Parathyroid adenoma (tissue), 2 donors: Measurements from ENCODE around the gene SPATA32.
A peak's percentile ranks its signal among the peaks of the same experiment; 100 is the strongest.

ENCODE experiments used
- H2AFZ ChIP-seq: fragments of 300-600 bp; sonication (generic); one replicate; pipeline ENCODE4 v1.7.0; 2017; ENCODE audit warnings: antibody characterized with exemption, mild to moderate bottlenecking
- H3K27ac ChIP-seq: fragments of 300-600 bp; sonication (generic); one replicate; pipeline ENCODE4 v1.7.0; 2017
- H3K27me3 ChIP-seq: fragments of 300-600 bp; sonication (generic); one replicate; pipeline ENCODE4 v1.7.0; 2017; ENCODE audit warnings: low read length; ENCODE audit not compliant: control insufficient read depth, insufficient read depth
- H3K36me3 ChIP-seq: fragments of 300-600 bp; sonication (generic); one replicate; pipeline ENCODE4 v1.7.0; 2017; ENCODE audit warnings: low read length; ENCODE audit not compliant: control insufficient read depth, insufficient read depth
- H3K4me1 ChIP-seq: fragments of 300-600 bp; sonication (generic); one replicate; pipeline ENCODE4 v1.7.0; 2017; ENCODE audit warnings: control low read depth
- H3K4me2 ChIP-seq: fragments of 300-600 bp; sonication (generic); one replicate; pipeline ENCODE4 v1.7.0; 2017; ENCODE audit warnings: low read length
- H3K4me3 ChIP-seq: fragments of 300-600 bp; sonication (generic); one replicate; pipeline ENCODE4 v1.7.0; 2017; ENCODE audit warnings: low read depth, low read length
- H3K79me2 ChIP-seq: fragments of 300-600 bp; sonication (generic); one replicate; pipeline ENCODE4 v1.7.0; 2017; ENCODE audit warnings: control low read depth
- H3K9ac ChIP-seq: fragments of 300-600 bp; sonication (generic); one replicate; pipeline ENCODE4 v1.7.0; 2017; ENCODE audit warnings: mild to moderate bottlenecking
- H3K9me3 ChIP-seq: fragments of 300-600 bp; sonication (generic); one replicate; pipeline ENCODE4 v1.7.0; 2017; ENCODE audit warnings: low read length; ENCODE audit not compliant: control insufficient read depth
- TF ChIP-seq, protein P1 (sequence below): fragments of 300-600 bp; sonication (generic); IDR thresholded peaks from one replicate; pipeline ENCODE4 v1.7.0; 2017; ENCODE audit warnings: antibody characterized with exemption, mild to moderate bottlenecking
- donor health status: primary hyperparathyroidism.

Gene SPATA32

DNA sequence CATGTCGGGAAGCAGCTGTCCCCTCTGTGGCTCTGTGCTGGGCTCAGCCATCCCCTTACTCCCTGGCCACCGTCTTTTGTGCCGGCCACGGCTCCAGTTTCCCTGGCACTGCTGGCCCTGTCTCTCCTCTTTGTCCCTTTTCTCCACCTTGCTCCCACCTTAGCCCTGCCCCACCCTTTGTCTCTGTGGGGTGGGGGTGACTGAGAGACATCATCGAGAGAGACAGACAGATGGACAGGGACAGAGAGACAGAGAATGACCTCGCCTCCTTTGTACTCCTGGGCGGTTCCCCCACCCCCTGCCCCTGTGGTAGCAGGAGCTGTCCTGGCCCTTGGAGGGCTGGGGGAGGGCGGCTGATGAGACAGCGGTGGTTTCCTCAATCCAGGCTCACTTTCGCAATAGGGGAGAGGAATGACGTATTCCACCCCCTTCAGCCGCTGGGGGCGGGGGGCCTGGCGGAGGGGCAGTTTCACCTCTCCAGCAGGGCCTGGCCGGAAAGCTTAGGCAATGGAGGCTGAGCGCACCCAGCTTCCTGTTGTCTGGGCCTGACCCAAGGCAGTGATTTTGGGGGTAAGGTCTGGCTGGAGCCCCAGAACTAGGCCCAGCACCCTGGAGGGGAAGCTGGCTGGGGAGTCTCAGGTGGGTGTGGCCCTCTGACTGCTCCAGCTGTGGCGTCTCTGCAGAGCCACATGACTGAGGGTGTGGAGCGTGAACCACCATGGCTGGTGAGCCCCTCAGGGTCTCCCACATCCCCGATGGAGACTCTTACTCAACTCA, 32.9 kb downstream of the SPATA32 start:
- H3K9ac ChIP-seq: no peak overlapping the region

DNA sequence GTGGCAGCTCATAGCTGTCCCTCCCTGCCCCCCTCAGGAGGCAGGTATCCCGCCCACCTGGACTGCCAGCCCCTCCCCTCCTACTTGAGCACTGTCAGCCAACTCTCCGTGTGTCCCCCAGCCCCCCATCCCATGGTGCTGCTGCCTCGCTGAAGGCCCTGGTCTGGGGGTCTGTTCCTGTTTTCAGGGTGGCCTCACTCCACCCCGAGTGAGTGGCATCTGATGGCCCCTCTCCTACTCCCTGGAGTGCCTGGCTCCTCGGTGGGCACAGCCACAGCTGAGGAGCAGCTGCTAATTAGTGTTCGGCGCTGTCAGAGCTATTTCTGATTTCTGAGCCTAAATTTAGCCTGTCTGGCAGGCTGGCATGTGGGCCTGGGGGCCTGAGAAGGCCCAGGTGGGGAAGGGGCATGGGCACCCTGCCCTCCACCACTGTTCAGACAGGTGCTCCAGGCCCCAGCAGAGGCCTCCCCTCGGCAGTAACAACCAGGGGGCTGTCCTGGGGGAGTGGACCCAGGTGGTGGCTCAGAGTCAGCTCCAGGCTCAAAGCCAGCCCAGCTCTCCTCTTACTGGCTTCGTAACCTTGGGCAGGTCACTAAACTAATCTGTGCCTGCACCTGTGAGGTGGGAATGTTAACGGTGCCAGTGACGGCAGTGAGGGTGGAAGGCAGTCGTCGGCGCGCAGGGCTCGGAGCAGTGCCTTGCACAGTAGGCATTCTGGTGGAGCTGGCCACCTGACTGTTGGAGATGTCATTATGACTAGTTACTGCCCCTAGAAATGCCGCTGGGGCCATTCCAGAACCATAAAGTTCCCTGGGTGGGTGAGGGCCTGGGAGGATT, 33.8 kb downstream of the SPATA32 start:
- no peak overlapping the region for H3K4me3 ChIP-seq
- no peak overlapping the region for H3K9ac ChIP-seq
- H3K27ac ChIP-seq: peak overlapping the region; percentile 22
- TF ChIP-seq, protein P1, sequence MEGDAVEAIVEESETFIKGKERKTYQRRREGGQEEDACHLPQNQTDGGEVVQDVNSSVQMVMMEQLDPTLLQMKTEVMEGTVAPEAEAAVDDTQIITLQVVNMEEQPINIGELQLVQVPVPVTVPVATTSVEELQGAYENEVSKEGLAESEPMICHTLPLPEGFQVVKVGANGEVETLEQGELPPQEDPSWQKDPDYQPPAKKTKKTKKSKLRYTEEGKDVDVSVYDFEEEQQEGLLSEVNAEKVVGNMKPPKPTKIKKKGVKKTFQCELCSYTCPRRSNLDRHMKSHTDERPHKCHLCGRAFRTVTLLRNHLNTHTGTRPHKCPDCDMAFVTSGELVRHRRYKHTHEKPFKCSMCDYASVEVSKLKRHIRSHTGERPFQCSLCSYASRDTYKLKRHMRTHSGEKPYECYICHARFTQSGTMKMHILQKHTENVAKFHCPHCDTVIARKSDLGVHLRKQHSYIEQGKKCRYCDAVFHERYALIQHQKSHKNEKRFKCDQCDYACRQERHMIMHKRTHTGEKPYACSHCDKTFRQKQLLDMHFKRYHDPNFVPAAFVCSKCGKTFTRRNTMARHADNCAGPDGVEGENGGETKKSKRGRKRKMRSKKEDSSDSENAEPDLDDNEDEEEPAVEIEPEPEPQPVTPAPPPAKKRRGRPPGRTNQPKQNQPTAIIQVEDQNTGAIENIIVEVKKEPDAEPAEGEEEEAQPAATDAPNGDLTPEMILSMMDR: no peak
- H3K27me3 ChIP-seq: no peaks in the 10 kb centered on the region
- no peaks in the 10 kb centered on the region for H3K4me1 ChIP-seq
- H3K79me2 ChIP-seq: no peaks in the 10 kb centered on the region
- no peak overlapping the region for H3K4me2 ChIP-seq
- no peaks in the 10 kb centered on the region for H3K9me3 ChIP-seq
- H3K36me3 ChIP-seq: no peaks in the 10 kb centered on the region
- H2AFZ ChIP-seq: no peak overlapping the region

More for the DNA sequence above, 32.9 kb downstream of the SPATA32 start:
- TF ChIP-seq, protein P1: no peak
- no peaks in the 10 kb centered on the region for H3K79me2 ChIP-seq
- no peak overlapping the region for H3K4me3 ChIP-seq
- H2AFZ ChIP-seq: no peak overlapping the region
- no peaks in the 10 kb centered on the region for H3K27me3 ChIP-seq
- H3K9me3 ChIP-seq: no peaks in the 10 kb centered on the region
- no peaks in the 10 kb centered on the region for H3K36me3 ChIP-seq
- H3K4me2 ChIP-seq: no peak overlapping the region
- no peaks in the 10 kb centered on the region for H3K4me1 ChIP-seq
- peak overlapping the region; percentile 22 for H3K27ac ChIP-seq

- H3K27me3 ChIP-seq: no peaks in the 10 kb centered on the region
- H3K4me2 ChIP-seq: no peak overlapping the region
- H2AFZ ChIP-seq: no peak overlapping the region
- H3K79me2 ChIP-seq: no peaks in the 10 kb centered on the region
- no peak overlapping the region for H3K9ac ChIP-seq
- TF ChIP-seq, protein P1: no peak
- H3K4me1 ChIP-seq: peaks cover 2% of the 10 kb centered on the region
- no peak overlapping the region for H3K4me3 ChIP-seq
- H3K36me3 ChIP-seq: no peaks in the 10 kb centered on the region
- H3K27ac ChIP-seq: peak overlapping the region; percentile 36
- no peaks in the 10 kb centered on the region for H3K9me3 ChIP-seq
Observed at GRCh38 chr17:45227101-45227925, 34.6 kb downstream of the SPATA32 start.

GRCh38 chr17:45226576-45226975, 35.3 kb downstream of the SPATA32 start:
- Histone ChIP-seq H3K4me2 (no peak overlapping the region), H3K79me2 (no peaks in the 10 kb centered on the region), H3K9ac (no peak overlapping the region), H3K27ac (peak overlapping the region; percentile 36), H2AFZ (no peak overlapping the region), H3K4me1 (peaks cover 3% of the 10 kb centered on the region), H3K4me3 (no peak overlapping the region), H3K36me3 (no peaks in the 10 kb centered on the region), H3K9me3 (no peaks in the 10 kb centered on the region), H3K27me3 (no peaks in the 10 kb centered on the region)
- TF ChIP-seq, protein P1: no peak
